Uterus (tissue), 2 donors: Measurements from ENCODE around the gene MAPRE2.

Experiments used
- POLR2A ChIP-seq, 2 donors: fragments of 450-650 bp; IDR thresholded peaks; one replicate each; pipeline ENCODE4 v1.6.1; 2016; ENCODE audit warnings: antibody characterized with exemption in 2 of 2, mild to moderate bottlenecking in 1 of 2, moderate library complexity in 1 of 2
- TF ChIP-seq, protein P1 (sequence below), 4 experiments: fragments of 200-600 bp in 2 of 4; fragments of 450-650 bp in 2 of 4; sonication (generic) in 2 of 4; IDR thresholded peaks; one replicate each; pipeline ENCODE4 v1.5.1; 2016 to 2019; ENCODE audit warnings: antibody characterized with exemption in 4 of 4, mild to moderate bottlenecking in 2 of 4, moderate library complexity in 1 of 4

DNA sequence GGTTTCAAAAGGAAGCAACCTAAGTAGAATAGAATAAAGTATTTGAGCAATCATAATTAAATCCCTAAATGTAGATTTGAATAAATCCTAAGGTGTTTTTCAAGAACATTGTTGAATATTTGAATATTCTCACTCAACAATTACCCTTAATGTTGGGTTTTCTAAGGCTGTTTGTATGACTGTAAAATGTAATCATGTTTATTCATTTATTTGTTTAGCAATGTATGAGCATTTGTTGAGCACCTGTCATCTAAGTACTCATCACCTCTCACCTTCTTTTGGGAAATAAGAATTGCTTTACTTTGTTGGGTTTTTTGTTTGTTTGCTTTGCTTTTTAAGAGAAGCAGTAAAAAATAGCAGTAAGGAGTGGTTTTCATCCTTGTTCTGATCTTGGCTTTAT is 66.0 kb downstream of the MAPRE2 start:
- no peak for TF ChIP-seq POLR2A (IDR thresholded peaks at IDR 0.05)
- TF ChIP-seq, protein P1, sequence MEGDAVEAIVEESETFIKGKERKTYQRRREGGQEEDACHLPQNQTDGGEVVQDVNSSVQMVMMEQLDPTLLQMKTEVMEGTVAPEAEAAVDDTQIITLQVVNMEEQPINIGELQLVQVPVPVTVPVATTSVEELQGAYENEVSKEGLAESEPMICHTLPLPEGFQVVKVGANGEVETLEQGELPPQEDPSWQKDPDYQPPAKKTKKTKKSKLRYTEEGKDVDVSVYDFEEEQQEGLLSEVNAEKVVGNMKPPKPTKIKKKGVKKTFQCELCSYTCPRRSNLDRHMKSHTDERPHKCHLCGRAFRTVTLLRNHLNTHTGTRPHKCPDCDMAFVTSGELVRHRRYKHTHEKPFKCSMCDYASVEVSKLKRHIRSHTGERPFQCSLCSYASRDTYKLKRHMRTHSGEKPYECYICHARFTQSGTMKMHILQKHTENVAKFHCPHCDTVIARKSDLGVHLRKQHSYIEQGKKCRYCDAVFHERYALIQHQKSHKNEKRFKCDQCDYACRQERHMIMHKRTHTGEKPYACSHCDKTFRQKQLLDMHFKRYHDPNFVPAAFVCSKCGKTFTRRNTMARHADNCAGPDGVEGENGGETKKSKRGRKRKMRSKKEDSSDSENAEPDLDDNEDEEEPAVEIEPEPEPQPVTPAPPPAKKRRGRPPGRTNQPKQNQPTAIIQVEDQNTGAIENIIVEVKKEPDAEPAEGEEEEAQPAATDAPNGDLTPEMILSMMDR (IDR thresholded peaks at IDR 0.05): no peak
